A549 (cell line): ENCODE measurements around the gene TMEM141. TPM values are rescaled to one million over a fixed set of nuclear protein-coding genes. Genes with fewer than 3 reads are reported as not detected.

Experiments used
- ATAC-seq, 2 experiments: fragments of 200-7000 bp in 1 of 2; fragments of >200 bp in 1 of 2; cut with Nextera tagmentation in 1 of 2; cut with Tn5 transposase in 1 of 2; 3 replicates each; pipeline versions ENCODE4 v1.8.0 to v1.9.1; 2018 to 2020; ENCODE audit warnings: mild to moderate bottlenecking in 1 of 2, moderate library complexity in 1 of 2
- CTCF ChIA-PET: fragments of 300-600 bp; sonication (Branson Sonifier 250); formaldehyde crosslinking; extraction: SDS; loops from one replicate; lab custom pipeline; 2021; ENCODE audit warnings: antibody characterized with exemption, inconsistent platforms; lab: Yijun Ruan, JAX
- POLR2A ChIA-PET: fragments of 350-600 bp; formaldehyde crosslinking; extraction: SDS; loops from one replicate; lab custom pipeline; 2021; ENCODE audit warnings: antibody characterized with exemption, inconsistent platforms; lab: Yijun Ruan, JAX
- DNase-seq, 2 experiments: peaks; one replicate each; pipeline versions ENCODE4 v3.0.0 to v3.0.0-alpha.2; 2011 to 2016; ENCODE audit warnings: low read depth in 1 of 2, low spot score in 1 of 2
- FAIRE-seq: peaks from 2 replicates; lab custom pipeline; 2011; peaks lifted over from hg19 to GRCh38; lab: Jason Lieb, UNC
- H3K27ac ChIP-seq, 2 experiments: fragments of >200 bp; sonication (Bioruptor Twin); formaldehyde crosslinking; 3 replicates each; pipeline ENCODE4 v1.5.1; 2016 to 2017
- H3K4me1 ChIP-seq: fragments of >200 bp; sonication (Bioruptor Twin); formaldehyde crosslinking; 3 replicates; pipeline ENCODE4 v1.6.1; 2016
- H3K4me2 ChIP-seq: fragments of >200 bp; sonication (Bioruptor Twin); formaldehyde crosslinking; 3 replicates; pipeline ENCODE4 v1.6.1; 2016
- H3K4me3 ChIP-seq: fragments of >200 bp; sonication (Bioruptor Twin); formaldehyde crosslinking; 3 replicates; pipeline ENCODE4 v1.5.1; 2016
- H3K9me3 ChIP-seq: fragments of >200 bp; sonication (Bioruptor Twin); formaldehyde crosslinking; 3 replicates; pipeline ENCODE4 v1.6.1; 2016
- BHLHE40 ChIP-seq: IDR thresholded peaks from 2 replicates; pipeline ENCODE4 v1.6.1; 2012; ENCODE audit warnings: low read depth, low read length, inconsistent platforms
- CEBPB ChIP-seq, 2 experiments: fragments of >200 bp in 1 of 2; sonication (Bioruptor Twin) in 1 of 2; formaldehyde crosslinking in 1 of 2; IDR thresholded peaks; 2 replicates each; pipeline ENCODE4 v1.6.1; 2012 to 2016
- EHF ChIP-seq: fragments of 250-450 bp; sonication (Bioruptor Pico); IDR thresholded peaks from 2 replicates; pipeline ENCODE4 v1.5.0; 2020; ENCODE audit warnings: mild to moderate bottlenecking
- ELK1 ChIP-seq: fragments of 150-350 bp; IDR thresholded peaks from 2 replicates; pipeline ENCODE4 v1.6.1; 2014; ENCODE audit warnings: low read depth, mild to moderate bottlenecking, low read length
- EP300 ChIP-seq, 2 experiments: fragments of >200 bp; sonication (Bioruptor Twin); formaldehyde crosslinking; IDR thresholded peaks; 2 replicates in 1 of 2; 3 replicates in 1 of 2; pipeline ENCODE4 v1.6.1; 2016 to 2017
- ESRRA ChIP-seq: fragments of 150-350 bp; IDR thresholded peaks from 2 replicates; pipeline ENCODE4 v1.6.1; 2014; ENCODE audit warnings: mild to moderate bottlenecking, low read length, borderline replicate concordance
- FOSB ChIP-seq: fragments of 250-450 bp; sonication (Bioruptor Pico); IDR thresholded peaks from 2 replicates; pipeline ENCODE4 v1.5.0; 2020; ENCODE audit warnings: mild to moderate bottlenecking, moderate library complexity
- HDAC2 ChIP-seq: fragments of 200-600 bp; sonication (generic); IDR thresholded peaks from 2 replicates; pipeline ENCODE4 v1.6.1; 2016
- HES2 ChIP-seq: fragments of >200 bp; sonication (Bioruptor Twin); formaldehyde crosslinking; IDR thresholded peaks from 2 replicates; pipeline ENCODE4 v1.6.1; 2016
- HEYL ChIP-seq: fragments of 250-450 bp; sonication (Bioruptor Pico); IDR thresholded peaks from 2 replicates; pipeline ENCODE4 v1.8.0; 2021; ENCODE audit warnings: mild to moderate bottlenecking, moderate library complexity
- JUNB ChIP-seq: fragments of >200 bp; sonication (Bioruptor Twin); formaldehyde crosslinking; IDR thresholded peaks from 2 replicates; pipeline ENCODE4 v1.6.1; 2016
- KDM5A ChIP-seq: fragments of 200-600 bp; sonication (generic); IDR thresholded peaks from 2 replicates; pipeline ENCODE4 v1.6.1; 2016; ENCODE audit warnings: antibody characterized with exemption, mild to moderate bottlenecking
- MAX ChIP-seq: IDR thresholded peaks from 2 replicates; pipeline ENCODE4 v1.6.1; 2012
- MAZ ChIP-seq: fragments of 150-350 bp; IDR thresholded peaks from 2 replicates; pipeline ENCODE4 v1.6.1; 2014; ENCODE audit warnings: antibody characterized with exemption, low read depth, low read length, borderline replicate concordance
- NR3C1 ChIP-seq: fragments of >200 bp; sonication (Bioruptor Twin); formaldehyde crosslinking; IDR thresholded peaks from 3 replicates; pipeline ENCODE4 v1.6.1; 2017
- PBX3 ChIP-seq: IDR thresholded peaks from 2 replicates; pipeline ENCODE4 v1.6.1; 2012
- PHF8 ChIP-seq: fragments of 200-600 bp; sonication (generic); IDR thresholded peaks from 2 replicates; pipeline ENCODE4 v1.6.1; 2016; ENCODE audit warnings: low read depth, mild to moderate bottlenecking, antibody characterized with exemption, moderate library complexity, borderline replicate concordance
- POLR2A ChIP-seq: IDR thresholded peaks from 2 replicates; pipeline ENCODE4 v1.6.1; 2012; ENCODE audit warnings: mild to moderate bottlenecking, low read length
- POLR2AphosphoS2 ChIP-seq: conservative IDR thresholded peaks from 2 replicates; pipeline ENCODE4 v1.6.1; 2012; ENCODE audit warnings: low read length, improper control_type of control experiment, inconsistent platforms
- RFX5 ChIP-seq: fragments of 450-650 bp; IDR thresholded peaks from 2 replicates; pipeline ENCODE4 v1.7.1; 2014; ENCODE audit warnings: antibody characterized with exemption, mild to moderate bottlenecking, moderate library complexity
- SMC3 ChIP-seq: fragments of >200 bp; sonication (Bioruptor Twin); formaldehyde crosslinking; IDR thresholded peaks from 3 replicates; pipeline ENCODE4 v1.6.1; 2018; ENCODE audit warnings: inconsistent platforms
- ZNF302 ChIP-seq: fragments of 250-450 bp; sonication (Bioruptor Pico); IDR thresholded peaks from 2 replicates; pipeline ENCODE4 v1.9.0; 2021; ENCODE audit warnings: inconsistent platforms, mild to moderate bottlenecking, moderate library complexity
- WGBS: methylation state at CpG from one replicate; pipeline ENCODE4 v1.1.6; 2017; ENCODE audit errors: missing lambda C conversion rate; 5-methylcytosine and 5-hydroxymethylcytosine counted together
- polyA plus RNA-seq, 4 experiments: library from polyadenylated mRNA; depleted of rRNA in 3 of 4; stranded (reverse); fragments of >200 nt; fragmentation: RNase III in 1 of 4; extraction: RNeasy Plus Mini Kit Qiagen cat#74134 plus additional on column Dnase treatment in 1 of 4; gene quantifications; 2 replicates in 3 of 4; 3 replicates in 1 of 4; pipeline ENCODE4 v1.2.3, GENCODE V29; 2011 to 2017

Gene TMEM141
- polyA plus RNA-seq, 2 of the 4 experiments (the other 2 are of a cell fraction), result 64.5 to 70.7 TPM

GRCh38 chr9:136747161-136748060 lies 43.7 kb upstream of the TMEM141 start:
- WGBS, result 76% methylated on average over 22 of the region's 22 CpGs
- DNase-seq, result no peak
- Histone ChIP-seq H3K4me3 (no peak overlapping the region), H3K4me1 (no peaks in the 10 kb centered on the region), H3K4me2 (no peak overlapping the region), H3K27ac (no peak overlapping the region), H3K9me3 (peaks cover 13% of the 10 kb centered on the region)
- TF ChIP-seq HES2 (no peak), MAZ (no peak), SMC3 (no peak), POLR2AphosphoS2 (no peak), KDM5A (no peak), JUNB (no peak), FOSB (CRISPR knock-in tag) (no peak), EP300 (IDR thresholded peaks at IDR 0.05) (no peak), MAX (no peak), BHLHE40 (no peak)
- no peak for ATAC-seq
- ChIA-PET CTCF (interaction anchor here (1.0 to 11.9 kb wide), 4 partner anchors 12 to 41 kb away, joined by 3 to 79 read pairs (median 4); partner anchors contain the start of gene LCN8), POLR2A (interaction anchor here (1.1 kb wide), 1 partner anchor 19 kb away, joined by 3 read pairs; no protein-coding TSS in a partner anchor)
- FAIRE-seq, result no peak

GRCh38 chr9:136748201-136748600 lies 42.9 kb upstream of the TMEM141 start, which contains the start of gene LCN6:
LCN6 (minus strand) TSS chr9:136748525; CDS start chr9:136748483, 42 bp downstream.
- TF ChIP-seq ESRRA (no peak), SMC3 (no peak), NR3C1 (no peak), ZNF302 (CRISPR knock-in tag) (no peak), ELK1 (no peak), BHLHE40 (no peak), PHF8 (no peak), CEBPB (IDR thresholded peaks at IDR 0.05) (no peak), POLR2A (no peak), FOSB (CRISPR knock-in tag) (no peak), RFX5 (no peak), EHF (CRISPR knock-in tag) (no peak), HDAC2 (no peak), HEYL (CRISPR knock-in tag) (no peak), PBX3 (no peak)
- H3K4me3 ChIP-seq, result no peak within 1 kb of the TSS
- no peak for FAIRE-seq
- CTCF ChIA-PET, result interaction anchor here (1.0 to 11.9 kb wide), 4 partner anchors 11 to 40 kb away, joined by 3 to 79 read pairs (median 4); partner anchors contain the start of gene LCN8
- H3K4me2 ChIP-seq, result no peak within 1 kb of the TSS
- no peak within 1 kb of the TSS for H3K27ac ChIP-seq
- H3K4me1 ChIP-seq, result no peaks in the 10 kb centered on the region
- DNase-seq, result no peak
- POLR2A ChIA-PET, result no interaction called here
- WGBS, result 49% methylated on average over 7 of the region's 8 CpGs
- ATAC-seq, result no peak
- H3K9me3 ChIP-seq, result peaks cover 13% of the 10 kb centered on the region
